Measurements from ENCODE around the gene LYZL1. TPM values are rescaled to one million over a fixed set of nuclear protein-coding genes. Genes with fewer than 3 reads are reported as not detected.
A peak's percentile ranks its signal among the peaks of the same experiment; 100 is the strongest.
"Not testable (repeated sequence)": the region's sequence is repeated elsewhere in the genome, so short reads cannot be mapped to it uniquely, and the experiment has no call there.

LYZL1 gene
- total RNA-seq, 1 experiment from 2014 or later: not detected

DNA sequence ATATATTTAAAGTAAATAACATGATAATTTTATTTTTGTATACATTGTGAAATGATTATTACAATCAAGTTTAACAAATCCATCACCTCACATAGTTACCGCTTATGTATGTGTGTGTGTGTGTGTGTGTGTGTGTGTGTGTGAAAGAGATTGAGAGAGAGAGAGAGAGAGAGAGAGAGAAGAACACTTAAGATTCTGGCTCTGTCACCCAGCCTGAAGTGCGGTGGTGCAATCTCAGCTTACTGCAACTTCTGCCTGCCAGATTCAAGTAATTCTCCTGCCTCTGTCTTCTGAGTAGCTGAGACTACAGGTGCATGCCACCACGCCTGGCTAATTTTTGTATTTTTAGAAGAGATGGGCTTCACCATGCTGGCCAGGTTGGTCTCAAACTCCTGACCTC lies 17.8 kb downstream of the LYZL1 start:
- Histone ChIP-seq H3K9me3 (ENCODE audit: low read depth, low read length, poor library complexity, severe bottlenecking) (no peaks in the 10 kb centered on the region), H3K36me3 (ENCODE audit: insufficient read depth, low read length, poor library complexity, severe bottlenecking) (no peaks in the 10 kb centered on the region), H3K27ac (ENCODE audit: low read depth, low read length, poor library complexity, severe bottlenecking) (no peak overlapping the region), H3K4me3 (ENCODE audit: low read depth, low read length, poor library complexity, severe bottlenecking) (no peak overlapping the region), H3K4me1 (ENCODE audit: insufficient read depth, low read length, poor library complexity, severe bottlenecking) (peaks cover 7% of the 10 kb centered on the region), H3K27me3 (replicated peaks; ENCODE audit: insufficient read depth, low read depth, low read length, poor library complexity) (no peaks in the 10 kb centered on the region)
- TF ChIP-seq EZH2 (IDR thresholded peaks at IDR 0.05; ENCODE audit: borderline replicate concordance, low read depth, low read length, poor library complexity, severe bottlenecking): no peak
- TF ChIP-seq, protein P1, sequence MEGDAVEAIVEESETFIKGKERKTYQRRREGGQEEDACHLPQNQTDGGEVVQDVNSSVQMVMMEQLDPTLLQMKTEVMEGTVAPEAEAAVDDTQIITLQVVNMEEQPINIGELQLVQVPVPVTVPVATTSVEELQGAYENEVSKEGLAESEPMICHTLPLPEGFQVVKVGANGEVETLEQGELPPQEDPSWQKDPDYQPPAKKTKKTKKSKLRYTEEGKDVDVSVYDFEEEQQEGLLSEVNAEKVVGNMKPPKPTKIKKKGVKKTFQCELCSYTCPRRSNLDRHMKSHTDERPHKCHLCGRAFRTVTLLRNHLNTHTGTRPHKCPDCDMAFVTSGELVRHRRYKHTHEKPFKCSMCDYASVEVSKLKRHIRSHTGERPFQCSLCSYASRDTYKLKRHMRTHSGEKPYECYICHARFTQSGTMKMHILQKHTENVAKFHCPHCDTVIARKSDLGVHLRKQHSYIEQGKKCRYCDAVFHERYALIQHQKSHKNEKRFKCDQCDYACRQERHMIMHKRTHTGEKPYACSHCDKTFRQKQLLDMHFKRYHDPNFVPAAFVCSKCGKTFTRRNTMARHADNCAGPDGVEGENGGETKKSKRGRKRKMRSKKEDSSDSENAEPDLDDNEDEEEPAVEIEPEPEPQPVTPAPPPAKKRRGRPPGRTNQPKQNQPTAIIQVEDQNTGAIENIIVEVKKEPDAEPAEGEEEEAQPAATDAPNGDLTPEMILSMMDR (conservative IDR thresholded peaks at IDR 0.05; ENCODE audit: low read depth, low read length): no peak
- no TSS peak for BruUV-seq (replicated peaks)
- CTCF ChIA-PET: no interaction called here
- POLR2A ChIA-PET (ENCODE audit: low non-redundant PET): no interaction called here
- peak; percentile 29 for DNase-seq (ENCODE audit: low spot score)
- intact Hi-C loops (cut with micrococcal nuclease; ENCODE audit: unreplicated experiment): loop anchor here (10.0 kb wide), 1 partner anchor 242 kb away; no protein-coding TSS in a partner anchor

DNA sequence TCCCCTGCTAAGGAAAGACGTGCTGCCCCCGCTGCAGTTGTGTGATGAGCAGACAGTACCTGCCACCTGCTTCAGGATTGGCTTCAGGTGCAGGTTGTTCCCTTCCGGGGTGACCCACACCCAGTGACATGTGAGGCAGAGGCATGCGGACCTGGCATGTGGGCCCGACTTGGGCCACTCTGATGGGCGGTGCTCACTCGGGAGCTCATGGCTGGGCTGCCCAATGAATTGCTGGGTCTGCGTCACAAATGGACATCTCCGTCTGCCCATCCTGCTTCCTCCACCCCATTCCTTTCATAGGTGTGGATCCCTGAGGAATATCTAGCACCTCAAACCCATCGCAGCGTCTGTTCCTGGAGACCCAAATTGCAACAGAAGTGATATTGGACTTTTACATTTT lies 19.3 kb downstream of the LYZL1 start:
- CTCF ChIA-PET; DNase-seq (ENCODE audit: low spot score): not testable (repeated sequence)

DNA sequence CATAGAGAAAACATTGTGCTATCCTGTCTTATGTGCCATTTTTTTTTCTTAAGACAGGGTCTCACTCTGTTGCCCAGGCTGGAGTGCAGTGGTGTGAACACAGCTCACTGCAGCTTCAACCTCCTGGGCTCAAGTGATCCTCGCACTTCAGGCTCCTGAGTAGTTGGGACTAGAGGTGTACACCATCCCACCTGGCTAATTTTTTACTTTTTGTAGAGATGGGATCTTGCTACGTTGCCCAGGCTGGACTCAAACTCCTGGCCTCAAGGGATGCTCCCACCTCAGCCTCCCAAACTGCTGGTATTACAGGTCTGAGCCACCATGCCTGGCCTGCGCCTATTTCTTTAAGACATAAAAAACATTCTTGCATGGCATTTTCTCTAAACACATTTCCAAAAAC lies 20.6 kb downstream of the LYZL1 start:
- CTCF ChIA-PET: no interaction called here
- H3K27me3 ChIP-seq (replicated peaks; ENCODE audit: insufficient read depth, low read depth, low read length, poor library complexity): no peaks in the 10 kb centered on the region
- BruUV-seq (replicated peaks): no TSS peak
- TF ChIP-seq, protein P1 (conservative IDR thresholded peaks at IDR 0.05; ENCODE audit: low read depth, low read length): no peak
- TF ChIP-seq EZH2 (IDR thresholded peaks at IDR 0.05; ENCODE audit: borderline replicate concordance, low read depth, low read length, poor library complexity, severe bottlenecking): no peak
- H3K4me3 ChIP-seq (ENCODE audit: low read depth, low read length, poor library complexity, severe bottlenecking): no peak overlapping the region
- no peak for DNase-seq (ENCODE audit: low spot score)
- intact Hi-C loops (cut with micrococcal nuclease; ENCODE audit: unreplicated experiment): loop anchor here (10.0 kb wide), 1 partner anchor 245 kb away; no protein-coding TSS in a partner anchor
- no peaks in the 10 kb centered on the region for H3K9me3 ChIP-seq (ENCODE audit: low read depth, low read length, poor library complexity, severe bottlenecking)
- H3K36me3 ChIP-seq (ENCODE audit: insufficient read depth, low read length, poor library complexity, severe bottlenecking): no peaks in the 10 kb centered on the region
- POLR2A ChIA-PET (ENCODE audit: low non-redundant PET): no interaction called here
- H3K27ac ChIP-seq (ENCODE audit: low read depth, low read length, poor library complexity, severe bottlenecking): no peak overlapping the region
- H3K4me1 ChIP-seq (ENCODE audit: insufficient read depth, low read length, poor library complexity, severe bottlenecking): no peaks in the 10 kb centered on the region

More for the DNA sequence above, 19.3 kb downstream of the LYZL1 start:
- POLR2A ChIA-PET (ENCODE audit: low non-redundant PET); H3K27ac ChIP-seq (ENCODE audit: low read depth, low read length, poor library complexity, severe bottlenecking); H3K27me3 ChIP-seq (replicated peaks; ENCODE audit: insufficient read depth, low read depth, low read length, poor library complexity); H3K4me3 ChIP-seq (ENCODE audit: low read depth, low read length, poor library complexity, severe bottlenecking); H3K36me3 ChIP-seq (ENCODE audit: insufficient read depth, low read length, poor library complexity, severe bottlenecking); BruUV-seq (replicated peaks); H3K4me1 ChIP-seq (ENCODE audit: insufficient read depth, low read length, poor library complexity, severe bottlenecking); H3K9me3 ChIP-seq (ENCODE audit: low read depth, low read length, poor library complexity, severe bottlenecking): not testable (repeated sequence)
- intact Hi-C loops (cut with micrococcal nuclease; ENCODE audit: unreplicated experiment): loop anchor here (10.0 kb wide), 1 partner anchor 243 kb away; no protein-coding TSS in a partner anchor

DNA sequence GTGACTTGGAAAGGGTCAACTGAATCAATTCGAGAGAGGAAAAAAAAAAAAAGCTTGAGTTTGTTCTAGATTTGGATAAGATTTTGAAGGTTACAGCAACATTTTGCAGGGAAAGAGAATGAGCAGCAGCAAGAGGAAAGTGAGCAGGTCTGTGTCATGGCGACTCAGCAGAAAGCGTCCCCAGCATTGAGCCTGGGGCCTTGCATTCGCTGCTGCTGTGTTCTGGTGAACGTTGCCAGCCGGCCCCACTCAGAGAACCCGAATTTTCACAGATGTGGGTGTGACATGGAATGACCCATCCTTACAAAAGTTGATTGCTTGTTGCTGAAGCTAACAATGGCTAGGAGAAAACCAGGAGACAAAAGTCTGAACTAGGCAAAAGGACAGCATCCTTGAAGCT lies 21.6 kb downstream of the LYZL1 start:
- H3K4me3 ChIP-seq (ENCODE audit: low read depth, low read length, poor library complexity, severe bottlenecking); H3K36me3 ChIP-seq (ENCODE audit: insufficient read depth, low read length, poor library complexity, severe bottlenecking); H3K27ac ChIP-seq (ENCODE audit: low read depth, low read length, poor library complexity, severe bottlenecking); POLR2A ChIA-PET (ENCODE audit: low non-redundant PET); BruUV-seq (replicated peaks); H3K4me1 ChIP-seq (ENCODE audit: insufficient read depth, low read length, poor library complexity, severe bottlenecking); H3K9me3 ChIP-seq (ENCODE audit: low read depth, low read length, poor library complexity, severe bottlenecking); intact Hi-C loops (cut with micrococcal nuclease; ENCODE audit: unreplicated experiment); H3K27me3 ChIP-seq (replicated peaks; ENCODE audit: insufficient read depth, low read depth, low read length, poor library complexity); DNase-seq (ENCODE audit: low spot score); CTCF ChIA-PET: not testable (repeated sequence)

All from A673 (cell line).